G401.6 (cell line): Measurements from ENCODE around the gene ITGB2.
"Not testable (repeated sequence)": the region's sequence is repeated elsewhere in the genome, so short reads cannot be mapped to it uniquely, and the experiment has no call there.

Source experiments
- FAIRE-seq: peaks from 2 replicates; lab custom pipeline; 2012; peaks lifted over from hg19 to GRCh38; lab: Jason Lieb, UNC

Gene ITGB2

DNA sequence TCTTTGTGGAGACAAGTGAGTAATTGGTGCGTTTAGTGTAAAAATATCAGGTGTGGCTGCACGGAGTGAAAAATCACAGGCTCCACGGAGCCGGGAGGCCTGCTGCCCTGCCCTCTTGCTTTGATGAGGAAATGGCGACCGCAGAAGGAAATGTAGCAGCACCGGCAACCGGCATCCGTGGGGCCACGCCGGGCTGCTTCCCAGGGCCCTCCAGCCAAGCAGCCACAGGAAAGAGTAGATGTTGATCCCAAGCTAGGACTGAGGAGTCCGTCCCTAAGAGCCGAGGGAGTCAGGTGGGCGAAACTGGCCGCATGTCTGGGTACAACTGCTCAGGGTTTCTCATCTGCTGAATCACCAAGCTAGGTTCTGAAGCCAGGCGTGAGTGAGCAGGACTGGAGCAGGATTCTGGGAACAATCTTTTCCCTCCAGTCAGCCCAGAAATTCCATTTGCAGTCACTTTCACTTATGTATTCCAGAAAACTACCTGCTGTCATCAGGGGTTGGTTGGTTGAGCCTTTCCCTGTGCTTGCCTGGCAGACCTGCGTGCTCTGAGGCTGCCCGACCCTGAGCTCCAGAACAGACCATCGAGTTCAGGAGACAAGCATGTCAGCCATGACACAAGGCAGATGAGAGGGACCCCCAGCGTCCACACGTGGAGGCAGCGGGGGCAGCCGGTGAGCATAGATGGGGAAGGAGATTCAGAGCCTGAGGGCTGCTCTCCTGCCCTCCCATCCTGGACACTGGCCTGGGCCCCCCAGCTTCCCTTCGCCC, 5.8 kb upstream of the ITGB2 start:
- FAIRE-seq: no peak

DNA sequence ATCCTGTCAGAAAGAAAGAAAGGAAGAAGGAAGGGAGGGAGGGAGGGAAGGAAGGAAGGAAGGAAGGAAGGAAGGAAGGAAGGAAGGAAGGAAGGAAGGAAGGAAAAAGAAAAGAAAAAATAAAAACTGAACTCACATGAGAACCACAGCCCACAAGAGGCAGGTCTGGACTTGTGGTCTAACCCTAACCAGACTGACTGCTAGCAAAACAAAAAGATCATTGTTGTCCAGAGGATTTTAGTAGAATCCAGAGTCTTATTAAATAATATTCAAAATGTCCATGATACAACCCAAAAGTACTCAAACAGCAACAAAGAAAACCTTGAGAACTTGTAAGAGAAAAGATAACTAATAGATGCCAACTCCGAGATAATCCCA, 4.7 kb upstream of the ITGB2 start:
- no peak for FAIRE-seq

DNA sequence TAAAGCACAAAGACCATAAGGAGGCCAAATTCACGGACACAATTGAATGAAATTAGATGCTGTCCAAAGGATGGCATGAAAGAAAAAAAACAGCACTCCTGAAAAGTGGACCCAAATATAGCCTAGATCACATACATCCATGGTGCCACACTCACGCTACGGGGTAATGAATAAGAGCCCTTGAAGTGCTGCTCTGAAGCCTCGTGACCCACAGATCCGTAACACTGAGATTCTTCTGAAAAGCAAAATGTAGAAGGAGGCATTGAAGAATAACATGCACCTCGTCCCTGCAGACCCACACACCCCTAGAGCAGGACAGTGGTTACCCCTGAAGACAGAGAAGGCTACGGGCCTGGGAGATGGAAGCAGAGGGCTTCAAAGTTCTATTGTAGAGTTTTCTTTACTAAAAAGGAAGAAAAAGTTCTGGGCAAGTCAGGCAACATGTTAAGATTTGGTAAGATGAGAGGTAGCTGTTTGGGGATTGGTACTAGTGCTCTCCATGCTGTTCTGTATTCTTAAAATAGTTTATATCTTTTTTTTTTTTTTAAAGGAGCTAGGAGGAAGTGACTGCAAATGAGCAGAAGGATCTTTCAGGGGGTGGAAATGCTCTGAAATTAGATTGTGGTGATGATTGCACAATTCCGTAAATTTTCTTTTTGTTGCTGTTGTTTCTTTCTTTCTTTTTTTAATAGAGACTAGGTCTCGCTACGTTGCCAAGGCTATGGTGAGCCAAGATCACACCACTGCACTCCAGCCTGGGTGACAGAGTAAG, 4.1 kb upstream of the ITGB2 start:
- no peak for FAIRE-seq

DNA sequence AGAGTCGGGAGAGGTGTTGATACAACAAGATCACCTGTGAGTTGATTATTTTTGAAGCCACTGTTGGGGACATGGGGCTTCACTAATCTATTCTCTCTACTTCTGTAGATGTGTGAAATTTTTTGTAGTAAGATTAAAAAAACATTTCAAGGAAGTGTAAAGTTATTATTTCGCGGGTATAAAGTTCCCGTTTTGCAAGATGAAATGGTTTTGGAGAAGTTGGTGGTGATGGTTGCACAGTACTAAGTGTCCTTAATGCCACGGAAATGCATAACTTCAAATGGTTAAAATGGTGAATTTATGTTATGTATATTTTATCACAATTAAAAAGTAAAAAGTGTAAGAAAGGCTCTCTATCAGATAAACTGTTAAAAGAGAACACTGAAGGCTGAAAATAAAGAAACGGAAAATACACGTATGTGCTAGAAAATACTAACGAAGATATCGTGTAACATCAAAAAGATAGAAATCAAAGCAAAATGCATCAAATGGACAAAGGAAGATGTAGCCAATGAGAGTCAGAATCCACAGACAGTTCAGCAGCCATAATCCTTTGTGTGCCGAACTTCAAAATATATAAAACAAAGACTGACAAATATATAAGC, 2.9 kb upstream of the ITGB2 start:
- FAIRE-seq: no peak

DNA sequence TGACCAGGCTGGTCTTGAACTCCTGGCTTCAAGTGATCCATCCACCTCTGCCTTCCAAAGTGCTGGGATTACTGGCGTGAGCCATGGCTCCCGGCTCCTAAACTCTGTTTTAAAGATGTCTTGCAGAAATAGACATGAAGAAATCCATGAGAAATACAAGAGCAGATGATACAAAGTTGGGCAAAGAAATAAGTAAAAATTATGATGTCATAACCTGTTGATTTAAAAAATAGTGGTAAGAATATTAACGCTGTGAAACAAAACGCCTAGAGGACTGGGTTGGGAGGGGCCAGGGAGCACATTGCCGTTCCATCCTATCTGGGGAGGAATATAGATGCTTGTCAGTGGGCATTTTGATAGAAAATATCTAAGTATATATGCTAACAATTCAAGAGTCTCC, 1.2 kb upstream of the ITGB2 start:
- no peak for FAIRE-seq

DNA sequence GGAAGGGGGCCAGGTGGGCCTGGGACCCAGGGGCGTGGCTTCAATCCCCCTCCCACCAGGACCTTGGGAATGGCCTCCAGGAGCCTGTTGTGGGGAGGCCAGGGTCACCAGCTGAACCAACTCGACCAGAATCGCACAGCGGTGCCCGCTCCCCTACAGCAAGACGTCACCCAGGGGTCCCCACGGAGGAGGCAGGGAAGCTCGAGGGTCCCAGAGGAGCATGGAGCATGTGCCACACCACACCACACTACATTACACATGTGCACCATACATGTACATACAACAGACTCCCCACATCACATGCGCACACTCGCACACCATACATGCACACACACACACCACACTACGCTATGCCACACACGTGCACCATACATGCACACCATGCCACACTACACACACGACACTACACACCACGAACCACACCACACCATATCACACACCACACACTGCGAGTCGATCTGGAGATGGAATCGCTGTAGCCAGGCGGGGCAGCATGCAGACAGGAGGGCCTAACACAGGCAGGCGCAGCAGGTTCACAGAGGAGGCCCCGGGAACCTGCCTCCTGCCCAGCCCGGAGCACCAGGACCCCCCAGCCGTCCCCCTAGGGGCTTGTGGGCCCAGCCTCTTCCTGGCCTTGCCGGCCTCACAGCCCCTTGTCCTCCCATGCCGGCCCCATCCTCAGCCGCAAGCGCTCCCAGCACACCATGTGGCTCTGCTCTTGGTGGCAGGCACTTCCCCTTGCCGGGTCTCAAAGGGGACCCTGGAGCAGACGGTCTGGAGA, 596 bp downstream of the ITGB2 start:
- no peak for FAIRE-seq

DNA sequence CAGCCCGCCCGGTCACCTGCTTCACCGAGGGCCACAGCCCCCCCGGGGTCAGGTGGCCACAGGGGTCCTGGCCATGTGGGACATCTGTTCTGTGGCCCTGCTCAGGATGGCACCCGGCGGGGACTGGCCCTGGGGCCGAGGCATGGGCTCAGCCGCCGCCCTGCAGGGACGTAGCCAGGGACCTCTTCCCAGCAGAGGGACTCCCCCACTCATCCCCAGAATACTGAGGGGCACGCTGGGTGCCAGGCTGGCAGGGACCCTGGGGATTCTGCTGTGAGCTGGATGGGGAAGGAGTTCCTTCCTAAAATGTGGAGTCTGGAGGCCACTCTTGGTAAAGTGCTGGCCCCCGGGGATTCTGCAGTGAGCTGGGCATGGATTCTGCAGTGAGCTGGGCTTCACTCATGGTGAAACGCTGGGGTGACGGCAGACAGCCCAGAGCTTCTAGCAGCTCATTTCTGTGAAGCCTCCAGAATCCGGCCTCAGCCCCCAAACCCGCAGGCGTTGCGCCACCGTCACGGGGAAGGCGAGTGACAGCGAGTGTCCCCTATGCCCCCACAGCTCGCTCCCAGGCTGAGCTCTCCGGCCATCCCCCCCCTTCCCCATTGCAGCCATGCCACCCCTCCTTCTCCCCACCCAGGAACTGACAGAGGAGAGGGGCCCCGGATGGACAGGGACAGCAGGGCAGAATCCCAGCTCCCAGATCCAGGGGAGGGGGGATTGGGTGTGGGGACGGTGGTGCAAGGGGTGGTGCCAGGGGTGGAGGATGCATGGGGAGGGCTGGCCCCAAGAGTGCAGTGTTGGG, 1.4 kb downstream of the ITGB2 start:
- no peak for FAIRE-seq

DNA sequence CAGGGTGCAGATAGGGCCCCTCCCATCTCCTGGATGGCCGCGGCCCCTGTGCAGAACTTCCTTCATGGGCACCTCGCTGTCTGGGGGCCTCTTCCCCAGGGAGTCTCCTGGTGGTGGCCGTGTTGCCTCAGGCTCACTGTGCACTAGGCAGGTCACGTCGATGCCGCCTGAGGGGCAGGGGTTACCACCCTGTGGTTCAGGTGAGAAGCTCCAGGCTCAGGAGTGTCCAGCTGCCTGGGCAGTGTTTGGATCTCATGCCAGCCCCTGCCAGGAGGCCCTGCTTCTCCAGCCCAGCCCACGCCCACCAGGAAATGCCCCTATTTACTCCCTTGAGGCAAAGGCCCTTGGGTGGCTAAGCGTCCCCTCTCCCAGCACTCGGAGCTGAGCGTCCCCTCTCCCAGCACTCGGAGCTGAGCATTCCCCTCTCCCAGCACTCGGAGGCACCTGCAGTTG, 2.1 kb downstream of the ITGB2 start:
- no peak for FAIRE-seq

DNA sequence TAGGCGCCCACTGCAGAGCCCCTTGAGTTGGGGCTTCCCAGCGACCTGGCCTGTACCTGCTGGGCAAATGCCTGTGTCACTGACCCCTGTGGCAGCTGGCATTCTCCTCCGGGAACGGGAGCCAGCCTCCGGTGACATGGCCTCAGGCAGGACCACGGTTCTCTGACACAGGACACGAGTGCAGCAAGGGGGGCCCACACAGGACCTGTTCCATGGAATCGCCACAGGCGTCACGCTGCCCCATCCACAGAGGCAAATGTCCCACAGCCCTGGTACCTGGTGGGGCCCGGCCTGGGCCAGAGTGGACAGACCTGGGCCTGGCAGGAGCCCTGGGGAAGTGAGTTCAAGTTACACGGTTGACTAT, 2.6 kb downstream of the ITGB2 start:
- FAIRE-seq: no peak

DNA sequence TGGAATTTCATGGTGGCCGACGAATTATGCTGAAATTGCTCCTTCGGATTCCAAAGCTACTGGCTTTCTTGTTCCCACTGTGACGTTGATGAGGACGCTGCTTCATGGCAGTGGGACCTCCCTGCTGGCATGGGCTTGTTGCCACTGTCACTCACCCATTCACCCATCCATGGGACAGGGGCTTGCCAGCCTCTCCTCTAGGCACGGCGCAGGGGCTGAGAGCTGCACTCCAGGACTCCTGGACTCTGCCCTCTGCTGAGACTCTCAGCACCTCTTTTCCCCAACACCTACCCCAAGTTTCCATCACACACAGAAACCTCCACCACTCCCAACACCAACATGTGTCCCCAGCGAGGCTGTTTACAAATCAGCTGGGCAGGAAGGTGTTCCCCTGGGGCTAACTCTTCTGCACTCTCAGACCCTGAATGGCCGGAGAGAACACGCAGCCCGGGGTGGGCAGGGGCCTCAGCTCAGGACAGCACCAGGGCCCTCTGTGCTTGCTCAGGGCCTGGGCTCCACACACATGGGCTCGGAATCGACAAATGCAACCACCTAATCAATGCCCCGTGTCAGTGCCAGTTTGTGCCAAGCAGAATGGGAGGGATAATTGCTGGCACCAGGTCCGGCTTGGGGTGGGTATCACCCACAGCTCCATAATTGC, 3.1 kb downstream of the ITGB2 start:
- FAIRE-seq: no peak

DNA sequence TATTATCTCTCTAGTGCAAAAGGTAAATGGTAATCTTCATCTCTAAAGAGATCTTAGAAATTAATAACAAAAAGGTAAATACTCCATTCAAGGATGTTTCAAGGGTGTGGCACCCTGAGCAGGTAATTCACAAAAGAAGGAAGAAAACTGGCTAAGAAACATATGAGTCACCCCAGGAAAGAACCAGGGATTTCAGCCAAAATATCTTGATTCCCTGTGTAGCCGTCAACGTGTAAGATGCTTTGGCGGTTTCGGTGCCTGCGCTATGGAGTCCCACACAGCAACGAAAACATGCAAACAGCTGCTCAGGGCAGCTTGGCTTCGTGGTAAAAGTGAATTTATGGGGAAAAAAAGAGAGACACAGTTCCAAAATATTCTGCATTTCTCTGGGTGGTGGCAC, 3.7 kb downstream of the ITGB2 start:
- no peak for FAIRE-seq

DNA sequence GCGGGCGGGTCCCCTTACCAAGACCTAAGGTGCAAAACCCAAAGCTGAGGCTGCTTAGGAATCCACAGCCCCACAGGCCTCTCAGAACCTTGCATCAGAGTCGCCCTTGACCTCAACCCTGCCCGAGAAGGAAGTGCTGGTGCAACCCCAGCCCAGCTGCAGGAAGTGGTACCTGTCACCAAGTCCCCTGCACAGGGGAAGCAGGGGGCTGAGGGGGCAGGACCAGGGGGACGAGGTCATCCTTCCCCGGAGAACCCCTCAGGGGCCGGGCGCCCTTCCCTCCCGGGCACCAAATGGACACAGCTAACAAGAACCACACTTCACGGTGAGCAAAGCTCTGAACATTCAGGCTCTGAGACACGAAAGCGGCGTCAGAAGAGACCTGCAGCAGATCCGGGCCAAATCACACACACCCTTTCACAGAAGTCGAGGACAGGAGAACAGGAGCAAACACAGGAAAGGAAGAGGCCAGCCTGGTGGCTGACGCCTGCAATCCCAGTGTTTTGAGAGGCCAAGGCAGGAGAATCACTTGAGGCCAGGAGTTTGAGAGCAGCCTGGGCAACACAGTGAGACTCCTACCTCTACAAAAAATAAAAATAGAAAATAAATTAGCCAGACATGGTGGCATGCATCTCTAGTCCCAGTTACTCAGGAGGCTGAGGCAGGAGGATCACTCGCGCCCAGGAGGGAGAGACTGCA, 6.4 kb downstream of the ITGB2 start:
- FAIRE-seq: no peak

DNA sequence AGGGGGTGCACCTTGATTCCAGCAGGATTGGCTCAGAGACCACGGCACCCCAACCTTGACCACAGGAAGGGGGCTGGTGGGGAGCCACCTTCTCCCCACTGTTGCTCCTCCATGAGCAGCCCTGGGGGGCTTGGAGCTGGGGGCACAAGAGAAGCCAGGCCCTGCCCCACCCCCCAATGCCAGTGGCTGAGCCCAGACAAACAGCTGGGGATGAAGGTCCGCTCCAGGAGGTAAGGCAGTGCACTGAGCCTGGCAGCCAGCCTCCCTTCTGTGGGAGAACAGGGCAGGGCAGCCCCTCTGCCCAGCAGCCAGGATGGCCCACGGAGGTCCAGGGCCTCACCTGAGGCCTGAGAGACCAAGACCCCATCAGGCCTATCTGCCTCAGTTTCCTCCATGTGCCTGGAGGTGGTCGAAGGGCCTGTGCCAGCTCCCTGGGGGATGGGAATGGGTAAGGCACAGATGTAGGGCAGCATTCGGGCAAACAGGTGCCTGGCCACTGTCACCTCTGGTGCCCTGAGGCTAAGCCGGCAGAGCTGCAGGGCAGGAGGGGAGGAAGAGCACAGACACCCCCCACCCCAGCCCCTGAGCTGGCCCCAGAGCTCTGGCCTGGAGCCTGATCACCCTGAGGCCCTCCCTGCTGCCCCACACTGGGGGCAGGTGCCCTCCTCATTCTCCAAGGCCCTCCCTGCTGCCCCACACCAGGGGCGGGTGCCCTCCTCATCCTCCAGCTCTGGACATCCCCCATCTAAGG, 7.1 kb downstream of the ITGB2 start:
- no peak for FAIRE-seq

DNA sequence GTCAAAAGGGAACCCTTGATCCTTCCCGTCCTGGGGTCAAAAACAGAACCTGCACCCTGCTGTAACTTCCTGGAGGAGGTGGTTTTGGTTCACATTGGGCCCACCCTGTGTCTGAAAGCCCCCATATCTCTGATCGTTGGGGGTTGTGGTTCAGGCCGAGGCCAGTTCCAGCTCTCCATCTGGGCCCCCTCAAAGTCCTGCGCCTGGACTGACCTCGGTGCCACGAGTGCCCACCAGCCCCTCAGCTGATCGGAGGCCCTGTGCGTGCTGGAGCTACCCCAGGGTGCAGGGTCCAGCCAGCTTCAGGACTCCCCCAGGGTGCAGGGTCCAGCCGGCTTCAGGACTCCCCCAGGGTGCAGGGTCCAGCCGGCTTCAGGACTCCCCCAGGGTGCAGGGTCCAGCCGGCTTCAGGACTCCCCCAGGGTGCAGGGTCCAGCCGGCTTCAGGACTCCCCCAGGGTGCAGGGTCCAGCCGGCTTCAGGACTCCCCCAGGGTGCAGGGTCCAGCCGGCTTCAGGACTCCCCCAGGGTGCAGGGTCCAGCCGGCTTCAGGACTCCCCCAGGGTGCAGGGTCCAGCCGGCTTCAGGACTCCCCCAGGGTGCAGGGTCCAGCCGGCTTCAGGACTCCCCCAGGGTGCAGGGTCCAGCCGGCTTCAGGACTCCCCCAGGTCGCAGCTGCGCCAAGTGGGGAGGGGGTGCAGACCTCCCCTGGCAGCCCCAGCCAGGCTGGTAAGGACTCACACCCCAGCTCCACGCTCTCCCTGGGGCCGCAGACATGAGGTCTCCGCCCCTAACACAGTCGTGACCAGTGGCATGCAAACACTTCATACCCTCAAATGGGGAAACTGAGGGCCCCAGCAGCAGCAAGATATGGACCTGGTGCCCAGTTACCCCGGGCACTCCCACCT, 7.9 kb downstream of the ITGB2 start:
- FAIRE-seq: not testable (repeated sequence)

DNA sequence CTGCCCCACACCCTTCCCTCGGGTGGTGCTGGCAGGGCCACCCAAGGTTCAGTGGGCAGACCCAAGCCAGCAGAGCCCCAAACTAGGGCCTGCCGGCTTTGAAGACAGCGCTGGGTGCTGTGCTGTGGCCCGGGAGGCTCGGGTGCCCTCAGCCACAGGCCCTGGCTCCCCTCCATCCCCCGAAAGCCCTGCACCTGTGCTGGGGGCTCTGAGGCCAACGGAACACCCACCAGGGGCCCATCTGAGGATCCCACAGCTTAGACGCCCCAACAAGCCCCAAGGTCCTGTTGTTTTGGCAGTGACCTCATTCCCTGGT, 8.6 kb downstream of the ITGB2 start:
- no peak for FAIRE-seq

DNA sequence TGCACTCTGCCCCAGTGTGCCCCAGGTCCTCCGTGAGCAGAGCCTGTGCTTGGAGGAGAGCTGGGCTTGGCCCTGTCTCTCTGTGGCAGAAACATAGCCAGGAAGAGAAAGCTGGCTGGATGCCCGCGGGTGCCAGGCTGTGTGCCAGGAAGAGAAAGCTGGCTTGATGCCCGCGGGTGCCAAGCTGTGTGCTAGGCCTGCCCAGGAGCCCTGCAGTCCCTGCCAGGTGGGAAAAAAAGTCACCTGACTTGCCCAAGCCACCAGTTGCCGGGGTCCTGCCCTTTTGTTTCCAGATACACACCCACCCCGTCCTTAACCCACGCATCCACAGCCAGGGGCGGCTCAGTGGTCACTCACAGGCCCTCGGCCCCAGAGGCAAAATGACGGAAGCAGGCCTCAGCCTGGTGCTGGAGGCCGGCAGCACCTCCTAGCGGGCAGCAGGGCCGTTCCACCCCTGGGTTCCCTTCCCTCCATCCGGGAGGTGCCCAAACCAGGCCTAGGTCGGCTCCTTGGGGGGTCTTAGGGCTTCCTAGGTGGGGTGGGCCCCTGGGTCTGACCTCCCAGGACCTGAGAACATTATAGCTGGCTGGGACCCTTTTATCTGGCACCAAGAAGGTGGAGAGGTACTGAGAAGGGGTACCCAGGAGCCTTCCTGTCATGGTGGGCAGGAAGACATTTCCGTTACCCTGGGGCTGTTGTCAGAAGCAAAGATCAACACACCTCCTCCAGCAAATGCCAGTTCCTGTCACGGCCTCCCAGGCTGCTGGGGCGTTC, 9.1 kb downstream of the ITGB2 start:
- FAIRE-seq: no peak

DNA sequence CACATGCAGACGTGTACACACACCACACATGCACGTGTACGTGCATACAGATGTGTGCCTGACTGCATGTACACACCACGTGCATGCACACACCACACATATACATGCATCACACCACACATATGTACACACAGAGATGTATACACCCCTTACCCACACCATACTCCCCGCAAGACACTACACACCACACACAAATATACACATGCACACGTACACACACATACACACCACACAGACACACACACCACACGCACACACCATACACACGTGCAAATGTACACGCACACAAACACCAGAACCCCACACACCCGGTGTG, 9.7 kb downstream of the ITGB2 start:
- FAIRE-seq: no peak
